ENCODE data around the gene MAVS.

The MAVS gene

DNA sequence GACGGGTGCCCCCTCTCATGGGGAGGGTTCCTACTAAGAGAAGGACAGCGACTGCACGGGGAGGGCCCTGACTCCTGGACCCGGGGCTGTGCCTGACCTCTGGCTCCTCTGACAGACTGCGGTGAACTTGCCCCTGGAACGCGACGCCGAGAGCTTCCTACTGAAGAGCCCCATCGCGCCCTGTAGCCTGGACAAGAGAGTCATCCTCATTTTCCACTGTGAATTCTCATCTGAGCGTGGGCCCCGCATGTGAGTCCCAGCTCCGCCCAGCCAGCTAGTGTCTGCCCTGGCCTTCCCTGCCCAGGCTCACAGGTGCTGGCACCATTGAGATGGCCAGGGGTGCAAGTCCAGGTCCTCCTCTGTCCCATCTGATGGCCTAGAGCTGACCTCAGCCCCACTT lies 43.3 kb upstream of the MAVS start:
- peaks cover 70% of the 10 kb centered on the region for H3K4me1 Mint-ChIP-seq
- H3K4me3 Mint-ChIP-seq = no peak overlapping the region
- H3K27ac Mint-ChIP-seq = peak overlapping the region in 2 of 3 experiments; percentile 59 to 74
- peaks cover 33% of the 10 kb centered on the region for H3K36me3 Mint-ChIP-seq (ENCODE audit: low read depth)
- peaks cover 4% of the 10 kb centered on the region for H3K27me3 Mint-ChIP-seq (ENCODE audit: low read depth)
- H3K9me3 Mint-ChIP-seq = no peaks in the 10 kb centered on the region
- TF ChIP-seq, protein P1, sequence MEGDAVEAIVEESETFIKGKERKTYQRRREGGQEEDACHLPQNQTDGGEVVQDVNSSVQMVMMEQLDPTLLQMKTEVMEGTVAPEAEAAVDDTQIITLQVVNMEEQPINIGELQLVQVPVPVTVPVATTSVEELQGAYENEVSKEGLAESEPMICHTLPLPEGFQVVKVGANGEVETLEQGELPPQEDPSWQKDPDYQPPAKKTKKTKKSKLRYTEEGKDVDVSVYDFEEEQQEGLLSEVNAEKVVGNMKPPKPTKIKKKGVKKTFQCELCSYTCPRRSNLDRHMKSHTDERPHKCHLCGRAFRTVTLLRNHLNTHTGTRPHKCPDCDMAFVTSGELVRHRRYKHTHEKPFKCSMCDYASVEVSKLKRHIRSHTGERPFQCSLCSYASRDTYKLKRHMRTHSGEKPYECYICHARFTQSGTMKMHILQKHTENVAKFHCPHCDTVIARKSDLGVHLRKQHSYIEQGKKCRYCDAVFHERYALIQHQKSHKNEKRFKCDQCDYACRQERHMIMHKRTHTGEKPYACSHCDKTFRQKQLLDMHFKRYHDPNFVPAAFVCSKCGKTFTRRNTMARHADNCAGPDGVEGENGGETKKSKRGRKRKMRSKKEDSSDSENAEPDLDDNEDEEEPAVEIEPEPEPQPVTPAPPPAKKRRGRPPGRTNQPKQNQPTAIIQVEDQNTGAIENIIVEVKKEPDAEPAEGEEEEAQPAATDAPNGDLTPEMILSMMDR (IDR thresholded peaks at IDR 0.05; ENCODE audit: unreplicated experiment in 3 of 3) = no peak

DNA sequence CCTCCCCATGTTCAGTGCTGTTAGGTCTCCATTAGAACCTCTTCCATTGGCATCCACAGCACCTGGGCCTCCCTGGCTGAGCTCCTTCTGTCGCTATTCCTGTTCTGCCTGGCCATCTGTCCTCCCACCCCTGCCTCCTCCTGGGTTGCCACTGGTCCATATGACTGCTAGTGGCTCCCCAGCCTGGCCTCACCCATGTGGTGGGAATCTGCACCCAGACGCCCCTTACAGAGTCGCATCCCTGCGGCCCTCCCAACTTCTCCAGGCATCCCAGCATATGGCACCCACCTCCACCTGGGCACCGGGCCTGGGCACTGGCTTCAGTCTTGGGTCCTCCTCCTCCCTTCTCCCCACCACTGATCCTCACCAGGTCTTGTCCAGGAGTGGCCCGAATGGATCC lies 42.8 kb upstream of the MAVS start:
- Mint-ChIP-seq H3K36me3 (ENCODE audit: low read depth) (peaks cover 33% of the 10 kb centered on the region), H3K9me3 (no peaks in the 10 kb centered on the region), H3K4me1 (peaks cover 67% of the 10 kb centered on the region), H3K4me3 (no peak overlapping the region), H3K27ac (peak overlapping the region in 2 of 3 experiments; percentile 59 to 74), H3K27me3 (ENCODE audit: low read depth) (peaks cover 4% of the 10 kb centered on the region)
- TF ChIP-seq, protein P1 (IDR thresholded peaks at IDR 0.05; ENCODE audit: unreplicated experiment in 3 of 3) = no peak

DNA sequence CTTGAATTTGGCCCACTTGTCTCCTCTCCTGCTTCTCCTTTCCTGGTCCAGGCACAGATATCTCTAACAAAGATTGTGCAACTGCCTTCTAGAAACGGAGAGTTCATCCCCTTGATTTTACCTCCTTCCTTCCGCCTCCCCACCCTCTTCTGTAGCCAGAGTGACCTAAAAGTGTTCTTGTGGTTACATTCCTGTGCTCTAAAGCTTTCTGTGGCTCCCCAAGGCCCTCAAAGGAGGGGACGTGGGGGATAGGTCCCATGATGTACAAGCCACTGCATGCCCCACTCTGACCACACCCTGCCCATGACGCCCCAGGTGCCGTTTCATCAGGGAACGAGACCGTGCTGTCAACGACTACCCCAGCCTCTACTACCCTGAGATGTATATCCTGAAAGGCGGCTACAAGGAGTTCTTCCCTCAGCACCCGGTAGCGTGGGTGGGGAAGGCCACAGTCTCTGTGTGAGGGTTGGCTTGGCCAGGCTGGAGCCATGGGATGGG lies 42.3 kb upstream of the MAVS start:
- Mint-ChIP-seq H3K27ac (peak overlapping the region in 1 of 3 experiments; percentile 74), H3K4me3 (no peak overlapping the region), H3K27me3 (ENCODE audit: low read depth) (peaks cover 4% of the 10 kb centered on the region), H3K36me3 (ENCODE audit: low read depth) (peaks cover 33% of the 10 kb centered on the region), H3K9me3 (no peaks in the 10 kb centered on the region), H3K4me1 (peaks cover 62% of the 10 kb centered on the region)
- TF ChIP-seq, protein P1 (IDR thresholded peaks at IDR 0.05; ENCODE audit: unreplicated experiment in 3 of 3) = no peak

DNA sequence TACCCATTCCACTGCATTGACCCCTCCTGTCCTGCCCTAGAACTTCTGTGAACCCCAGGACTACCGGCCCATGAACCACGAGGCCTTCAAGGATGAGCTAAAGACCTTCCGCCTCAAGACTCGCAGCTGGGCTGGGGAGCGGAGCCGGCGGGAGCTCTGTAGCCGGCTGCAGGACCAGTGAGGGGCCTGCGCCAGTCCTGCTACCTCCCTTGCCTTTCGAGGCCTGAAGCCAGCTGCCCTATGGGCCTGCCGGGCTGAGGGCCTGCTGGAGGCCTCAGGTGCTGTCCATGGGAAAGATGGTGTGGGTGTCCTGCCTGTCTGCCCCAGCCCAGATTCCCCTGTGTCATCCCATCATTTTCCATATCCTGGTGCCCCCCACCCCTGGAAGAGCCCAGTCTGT lies 41.9 kb upstream of the MAVS start:
- peak overlapping the region in 1 of 3 experiments; percentile 99 for H3K27ac Mint-ChIP-seq
- no peak overlapping the region for H3K4me3 Mint-ChIP-seq
- no peaks in the 10 kb centered on the region for H3K9me3 Mint-ChIP-seq
- H3K4me1 Mint-ChIP-seq = peaks cover 57% of the 10 kb centered on the region
- H3K36me3 Mint-ChIP-seq (ENCODE audit: low read depth) = peaks cover 33% of the 10 kb centered on the region
- TF ChIP-seq, protein P1 (IDR thresholded peaks at IDR 0.05; ENCODE audit: unreplicated experiment in 3 of 3) = no peak
- H3K27me3 Mint-ChIP-seq (ENCODE audit: low read depth) = peaks cover 4% of the 10 kb centered on the region

DNA sequence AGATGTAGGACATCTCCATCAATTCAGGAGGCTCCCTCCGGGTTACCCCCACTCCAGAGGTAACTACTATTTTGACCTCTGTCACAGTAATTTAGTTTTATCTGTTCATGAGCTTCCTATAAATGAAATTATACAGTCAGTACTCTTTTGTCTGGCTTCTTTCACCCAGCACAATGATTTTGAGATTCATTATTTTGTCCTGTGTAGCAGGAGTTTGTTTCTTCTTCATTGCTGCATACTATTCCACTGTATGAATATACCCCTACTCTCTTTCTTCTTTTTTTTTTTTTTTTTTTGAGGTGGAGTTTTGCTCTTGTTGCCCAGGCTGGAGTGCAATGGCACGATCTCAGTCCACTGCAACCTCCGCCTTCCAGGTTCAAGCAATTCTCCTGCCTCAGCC lies 38.1 kb upstream of the MAVS start:
- H3K36me3 Mint-ChIP-seq (ENCODE audit: low read depth) = peaks cover 17% of the 10 kb centered on the region
- H3K4me3 Mint-ChIP-seq = no peak overlapping the region
- peaks cover 62% of the 10 kb centered on the region for H3K4me1 Mint-ChIP-seq
- TF ChIP-seq, protein P1 (IDR thresholded peaks at IDR 0.05; ENCODE audit: unreplicated experiment in 3 of 3) = no peak
- H3K27ac Mint-ChIP-seq = peak overlapping the region in 2 of 3 experiments; percentile 89 to 99
- H3K9me3 Mint-ChIP-seq = no peaks in the 10 kb centered on the region
- H3K27me3 Mint-ChIP-seq (ENCODE audit: low read depth) = peaks cover 7% of the 10 kb centered on the region

Data from nephron (organoid).